Measurements from ENCODE around the gene TGM4. TPM values are rescaled to one million over a fixed set of nuclear protein-coding genes. Genes with fewer than 3 reads are reported as not detected.

Gene TGM4
- total RNA-seq, 4 donors from 2014 or later: 0.30 to 0.56 TPM; not detected in 2

GRCh38 chr3:44927371-44927770 lies 53.0 kb downstream of the TGM4 start:
- WGBS: 92% methylated on average over 7 of the region's 7 CpGs
- no peak for TF ChIP-seq POLR2A (IDR thresholded peaks at IDR 0.05)
- Histone ChIP-seq H3K4me3 (no peak overlapping the region), H3K27me3 (no peaks in the 10 kb centered on the region), H3K36me3 (peaks cover 78% of the 10 kb centered on the region), H3K27ac (no peak overlapping the region), H3K9me3 (no peaks in the 10 kb centered on the region), H3K4me1 (peaks cover 11% of the 10 kb centered on the region)
- DNase-seq (ENCODE audit: low spot score in 2 of 2): no peak

- Histone ChIP-seq H3K27me3 (no peaks in the 10 kb centered on the region), H3K36me3 (peaks cover 85% of the 10 kb centered on the region), H3K27ac (no peak overlapping the region), H3K4me3 (no peak overlapping the region), H3K9me3 (no peaks in the 10 kb centered on the region), H3K4me1 (peaks cover 1% of the 10 kb centered on the region)
- 96% methylated on average over 5 of the region's 5 CpGs for WGBS
- DNase-seq (ENCODE audit: low spot score in 2 of 2): no peak
- TF ChIP-seq POLR2A (IDR thresholded peaks at IDR 0.05) (no peak), CTCF (IDR thresholded peaks at IDR 0.05) (no peak), POLR2AphosphoS5 (IDR thresholded peaks at IDR 0.05) (no peak), EP300 (IDR thresholded peaks at IDR 0.05) (no peak)
These were observed 55.4 kb downstream of the TGM4 start for GRCh38 chr3:44929782-44930181.

- TF ChIP-seq EP300 (IDR thresholded peaks at IDR 0.05) (no peak), POLR2A (IDR thresholded peaks at IDR 0.05) (no peak), CTCF (IDR thresholded peaks at IDR 0.05) (no peak), POLR2AphosphoS5 (IDR thresholded peaks at IDR 0.05) (no peak)
- H3K9me3 ChIP-seq: no peaks in the 10 kb centered on the region
- no peak overlapping the region for H3K4me3 ChIP-seq
- no peak for DNase-seq (ENCODE audit: low spot score in 2 of 2)
- H3K27ac ChIP-seq: no peak overlapping the region
- WGBS: 86% methylated on average over 2 of the region's 2 CpGs
- H3K27me3 ChIP-seq: no peaks in the 10 kb centered on the region
- H3K4me1 ChIP-seq: no peaks in the 10 kb centered on the region
- peaks cover 86% of the 10 kb centered on the region for H3K36me3 ChIP-seq
These were observed 56.5 kb downstream of the TGM4 start for GRCh38 chr3:44930911-44931310.

GRCh38 chr3:44931791-44932190 lies 57.4 kb downstream of the TGM4 start:
- Histone ChIP-seq H3K9me3 (no peaks in the 10 kb centered on the region), H3K27me3 (no peaks in the 10 kb centered on the region), H3K36me3 (peaks cover 84% of the 10 kb centered on the region), H3K4me3 (no peak overlapping the region), H3K4me1 (no peaks in the 10 kb centered on the region), H3K27ac (no peak overlapping the region)
- 100% methylated on average over 2 of the region's 2 CpGs for WGBS
- DNase-seq (ENCODE audit: low spot score in 2 of 2): no peak
- TF ChIP-seq POLR2AphosphoS5 (IDR thresholded peaks at IDR 0.05) (no peak), CTCF (IDR thresholded peaks at IDR 0.05) (no peak), POLR2A (IDR thresholded peaks at IDR 0.05) (no peak), EP300 (IDR thresholded peaks at IDR 0.05) (no peak)

- Histone ChIP-seq H3K36me3 (peaks cover 83% of the 10 kb centered on the region), H3K27ac (no peak overlapping the region)
These were observed 57.9 kb downstream of the TGM4 start for GRCh38 chr3:44932271-44932670.

More at GRCh38 chr3:44932271-44932670, 57.9 kb downstream of the TGM4 start:
- no peak for DNase-seq (ENCODE audit: low spot score in 2 of 2)
- Histone ChIP-seq H3K9me3 (no peaks in the 10 kb centered on the region), H3K4me3 (no peak overlapping the region), H3K27me3 (no peaks in the 10 kb centered on the region), H3K4me1 (no peaks in the 10 kb centered on the region)
- 54% methylated on average over 2 of the region's 2 CpGs for WGBS
- TF ChIP-seq POLR2AphosphoS5 (IDR thresholded peaks at IDR 0.05) (no peak), POLR2A (IDR thresholded peaks at IDR 0.05) (no peak), CTCF (IDR thresholded peaks at IDR 0.05) (no peak), EP300 (IDR thresholded peaks at IDR 0.05) (no peak)

Data from suprapubic skin (tissue), 4 donors.